SU-DHL-6 (cell line): ENCODE measurements around the gene ANGPTL2.

Source experiments
- H2AFZ ChIP-seq: fragments of 200-600 bp; sonication (generic); 2 replicates; pipeline ENCODE4 v1.6.1; 2014; ENCODE audit warnings: low read depth, mild to moderate bottlenecking, moderate library complexity, mixed read lengths, antibody characterized with exemption, low read length; ENCODE audit not compliant: severe bottlenecking
- H3F3A ChIP-seq: fragments of 200-600 bp; shearing (Covaris generic); 2 replicates; pipeline ENCODE4 v1.6.0; 2016; ENCODE audit warnings: antibody characterized with exemption, mild to moderate bottlenecking; ENCODE audit not compliant: insufficient read depth
- H3K27ac ChIP-seq: fragments of 200-600 bp; sonication (generic); 2 replicates; pipeline ENCODE4 v1.5.1; 2016; ENCODE audit warnings: low read depth, mild to moderate bottlenecking, low read length, moderate library complexity, mixed read lengths
- H3K27me3 ChIP-seq: fragments of 200-600 bp; sonication (generic), shearing (Covaris generic); 2 replicates; pipeline ENCODE4 v1.6.0; 2014; ENCODE audit warnings: mild to moderate bottlenecking, low read length
- H3K36me3 ChIP-seq: fragments of 200-600 bp; sonication (generic); 2 replicates; pipeline ENCODE4 v1.6.1; 2014; ENCODE audit warnings: mild to moderate bottlenecking, low read length, mixed read lengths
- H3K4me2 ChIP-seq: fragments of 300-600, 200-600 bp; shearing (Covaris generic), sonication (generic); 2 replicates; pipeline ENCODE4 v1.6.0; 2014; ENCODE audit warnings: low read length, low read depth, mild to moderate bottlenecking; ENCODE audit not compliant: poor library complexity, severe bottlenecking
- H3K4me3 ChIP-seq: fragments of 200-600 bp; sonication (generic); 2 replicates; pipeline ENCODE4 v1.5.1; 2014; ENCODE audit warnings: antibody characterized with exemption, low read length, mild to moderate bottlenecking, mixed read lengths; ENCODE audit not compliant: insufficient read depth, poor library complexity, severe bottlenecking
- H3K79me2 ChIP-seq: fragments of 200-600 bp; sonication (generic); 2 replicates; pipeline ENCODE4 v1.6.1; 2014; ENCODE audit warnings: mild to moderate bottlenecking, low read length, moderate library complexity; ENCODE audit not compliant: insufficient read depth
- H3K9ac ChIP-seq: fragments of 200-600 bp; sonication (generic); 2 replicates; pipeline ENCODE4 v1.7.0; 2014; ENCODE audit warnings: mild to moderate bottlenecking, low read length
- H3K9me2 ChIP-seq: fragments of 200-600 bp; sonication (generic); replicated peaks from 2 replicates; pipeline ENCODE4 v1.6.1; 2014; ENCODE audit warnings: low read length; ENCODE audit not compliant: insufficient read depth
- H3K9me3 ChIP-seq: fragments of 200-600 bp; sonication (generic); 2 replicates; pipeline ENCODE4 v1.6.1; 2014; ENCODE audit warnings: low read length, mixed read lengths; ENCODE audit not compliant: insufficient read depth
- H4K20me1 ChIP-seq: fragments of 200-600 bp; sonication (generic); 2 replicates; pipeline ENCODE4 v1.6.1; 2014; ENCODE audit warnings: low read depth, mild to moderate bottlenecking, antibody characterized with exemption, low read length, moderate library complexity, mixed read lengths
- CTCF ChIP-seq: fragments of 200-600 bp; sonication (generic); IDR thresholded peaks from one replicate; pipeline ENCODE4 v1.5.1; 2017; ENCODE audit warnings: antibody characterized with exemption, mild to moderate bottlenecking, low read length, moderate library complexity; ENCODE audit not compliant: insufficient read depth, poor library complexity, severe bottlenecking
- EZH2phosphoT487 ChIP-seq: fragments of 200-600 bp; sonication (generic), shearing (Covaris generic); conservative IDR thresholded peaks from 2 replicates; pipeline ENCODE4 v1.6.1; 2018; ENCODE audit warnings: mild to moderate bottlenecking, antibody characterized with exemption, low read length, moderate library complexity, mixed read lengths

ANGPTL2 gene

GRCh38 chr9:127131871-127132270, 9.4 kb upstream of the ANGPTL2 start:
- H3F3A ChIP-seq: no peaks in the 10 kb centered on the region
- TF ChIP-seq CTCF: no peak
- no peak for TF ChIP-seq EZH2phosphoT487
- H3K9me3 ChIP-seq: no peaks in the 10 kb centered on the region
- H3K9ac ChIP-seq: no peak overlapping the region
- H4K20me1 ChIP-seq: no peaks in the 10 kb centered on the region
- no peaks in the 10 kb centered on the region for H3K36me3 ChIP-seq
- H3K27ac ChIP-seq: no peak overlapping the region
- H3K79me2 ChIP-seq: no peaks in the 10 kb centered on the region
- H3K9me2 ChIP-seq: no peaks in the 10 kb centered on the region
- no peak overlapping the region for H2AFZ ChIP-seq
- no peaks in the 10 kb centered on the region for H3K27me3 ChIP-seq
- no peak overlapping the region for H3K4me3 ChIP-seq
- H3K4me2 ChIP-seq: no peak overlapping the region

- no peaks in the 10 kb centered on the region for H4K20me1 ChIP-seq
- TF ChIP-seq EZH2phosphoT487 (no peak), CTCF (no peak)
- H3K9me2 ChIP-seq: no peaks in the 10 kb centered on the region
- H2AFZ ChIP-seq: no peak overlapping the region
- H3K4me2 ChIP-seq: no peak overlapping the region
- H3K36me3 ChIP-seq: no peaks in the 10 kb centered on the region
- H3K79me2 ChIP-seq: no peaks in the 10 kb centered on the region
- H3F3A ChIP-seq: no peaks in the 10 kb centered on the region
- no peaks in the 10 kb centered on the region for H3K27me3 ChIP-seq
- H3K27ac ChIP-seq: no peak overlapping the region
- H3K9me3 ChIP-seq: no peaks in the 10 kb centered on the region
- H3K4me3 ChIP-seq: no peak overlapping the region
- H3K9ac ChIP-seq: no peak overlapping the region
Observed at GRCh38 chr9:127130661-127131538, 8.5 kb upstream of the ANGPTL2 start.

DNA sequence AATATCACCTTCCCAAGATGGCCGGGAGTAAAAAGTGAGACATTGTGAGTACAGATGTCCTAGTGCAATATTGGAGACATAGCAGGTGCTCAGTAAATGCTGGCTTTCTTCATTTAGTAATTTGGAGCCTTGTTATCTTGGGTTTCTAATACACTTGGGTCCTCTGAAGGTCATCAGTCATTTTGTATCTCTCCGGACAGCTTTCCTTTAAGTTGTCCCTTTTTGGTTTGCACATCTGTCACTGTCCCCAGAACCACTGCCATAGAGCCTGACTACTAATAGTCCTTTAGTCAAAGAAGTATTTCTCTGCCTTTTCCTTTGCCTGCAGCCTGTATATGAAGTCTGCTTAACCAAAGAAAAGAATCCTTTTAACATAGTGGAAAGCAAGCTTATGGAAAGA, 7.8 kb upstream of the ANGPTL2 start:
- H3K4me3 ChIP-seq: no peak overlapping the region
- H3K9me2 ChIP-seq: no peaks in the 10 kb centered on the region
- no peak overlapping the region for H3K4me2 ChIP-seq
- no peaks in the 10 kb centered on the region for H3K36me3 ChIP-seq
- no peak overlapping the region for H2AFZ ChIP-seq
- H3K9me3 ChIP-seq: no peaks in the 10 kb centered on the region
- TF ChIP-seq CTCF (no peak), EZH2phosphoT487 (no peak)
- H3K27me3 ChIP-seq: no peaks in the 10 kb centered on the region
- H3K27ac ChIP-seq: no peak overlapping the region
- H3K79me2 ChIP-seq: no peaks in the 10 kb centered on the region
- H4K20me1 ChIP-seq: no peaks in the 10 kb centered on the region
- H3K9ac ChIP-seq: no peak overlapping the region
- no peaks in the 10 kb centered on the region for H3F3A ChIP-seq
